Colonic mucosa (tissue), 4 donors: Measurements from ENCODE around the gene LST1. TPM values are rescaled to one million over a fixed set of nuclear protein-coding genes. Genes with fewer than 3 reads are reported as not detected.

Experiments
- DNase-seq: peaks from one replicate; pipeline ENCODE4 v3.0.0-alpha.2; 2020
- H3K27ac ChIP-seq: fragments of 200-600 bp; one replicate; pipeline ENCODE4 v1.8.0; 2021
- H3K27me3 ChIP-seq: fragments of 200-600 bp; one replicate; pipeline ENCODE4 v1.8.0; 2021
- H3K36me3 ChIP-seq: fragments of 200-600 bp; one replicate; pipeline ENCODE4 v1.8.0; 2021
- H3K4me1 ChIP-seq: fragments of 200-600 bp; one replicate; pipeline ENCODE4 v1.8.0; 2021; ENCODE audit warnings: mild to moderate bottlenecking
- H3K4me3 ChIP-seq: fragments of 200-600 bp; one replicate; pipeline ENCODE4 v1.8.0; 2021
- H3K9ac ChIP-seq, 2 donors: one replicate each; pipeline ENCODE4 v1.7.0; 2013; ENCODE audit warnings: control low read depth in 2 of 2, low read depth in 2 of 2, low read length in 2 of 2
- H3K9me3 ChIP-seq: fragments of 200-600 bp; one replicate; pipeline ENCODE4 v1.8.0; 2021
- CTCF ChIP-seq: fragments of 200-600 bp; IDR thresholded peaks from one replicate; pipeline ENCODE4 v1.8.0; 2022; ENCODE audit warnings: antibody characterized with exemption, mild to moderate bottlenecking
- intact Hi-C: fragments of 100-400 bp; cut with DNase I; formaldehyde crosslinking; loops from one replicate; pipeline ENCODE4 v1.14.1; 2022
- total RNA-seq, 2 donors: library from RNA; stranded (reverse); fragmentation: NEBNext Ultra II Directional in 1 of 2; extraction: Animal tissue kit (Norgen Biotek cat#: 25700) in 1 of 2; gene quantifications; one replicate each; pipeline ENCODE4 v1.2.1, GENCODE V29; 2021
- donor health status: healthy.
- donor health status: DM: no; HTN: no; CAD: no.
- donor health status: DM: no; HTN: no; CAD: no.

The LST1 gene
- total RNA-seq, 2 donors from 2014 or later, result 4.8 to 9.2 TPM

GRCh38 chr6:31619805-31620585 is 33.9 kb downstream of the LST1 start:
- no peak for TF ChIP-seq CTCF
- Histone ChIP-seq H3K4me3 (peak overlapping the region; percentile 68), H3K27ac (peak overlapping the region; percentile 93), H3K4me1 (peaks cover 4% of the 10 kb centered on the region), H3K9ac (peak overlapping the region; percentile 58 to 64), H3K9me3 (no peaks in the 10 kb centered on the region), H3K27me3 (no peaks in the 10 kb centered on the region), H3K36me3 (no peaks in the 10 kb centered on the region)
- intact Hi-C loops, result loop anchor here (5.0 kb wide), 1 partner anchor 37 kb away; the partner anchor contains the start of gene APOM
- DNase-seq, result peak; percentile 97

GRCh38 chr6:31620586-31621319 is 34.7 kb downstream of the LST1 start, which contains the start of gene PRRC2A:
Gene PRRC2A, plus strand, starts transcription at chr6:31620715. Its CDS starts 2,075 bp downstream, at chr6:31622790.
- peaks cover 4% of the 10 kb centered on the region for H3K4me1 ChIP-seq
- H3K9me3 ChIP-seq, result no peaks in the 10 kb centered on the region
- H3K9ac ChIP-seq, result peak within 1 kb of the TSS; percentile 90 to 98
- peak; percentile 97 for DNase-seq
- no peaks in the 10 kb centered on the region for H3K27me3 ChIP-seq
- H3K4me3 ChIP-seq, result peak within 1 kb of the TSS; percentile 68
- H3K36me3 ChIP-seq, result peaks cover 2% of the 10 kb centered on the region
- peak within 1 kb of the TSS; percentile 93 for H3K27ac ChIP-seq
- no peak for TF ChIP-seq CTCF
- intact Hi-C loops, result loop anchor here (5.0 kb wide), 1 partner anchor 37 kb away; the partner anchor contains the start of gene APOM

- peak overlapping the region; percentile 68 for H3K4me3 ChIP-seq
- H3K36me3 ChIP-seq, result peaks cover 9% of the 10 kb centered on the region
- peaks cover 4% of the 10 kb centered on the region for H3K4me1 ChIP-seq
- DNase-seq, result no peak
- H3K9me3 ChIP-seq, result no peaks in the 10 kb centered on the region
- H3K27ac ChIP-seq, result peak overlapping the region; percentile 93
- H3K9ac ChIP-seq, result peak overlapping the region; percentile 90 to 98
- no peak for TF ChIP-seq CTCF
- H3K27me3 ChIP-seq, result no peaks in the 10 kb centered on the region
- intact Hi-C loops, result loop anchor here (5.0 kb wide), 1 partner anchor 36 kb away; the partner anchor contains the start of gene APOM
Observed at GRCh38 chr6:31621320-31621939, 35.4 kb downstream of the LST1 start.

GRCh38 chr6:31621991-31622390 is 35.9 kb downstream of the LST1 start:
- peak overlapping the region; percentile 93 for H3K27ac ChIP-seq
- H3K9me3 ChIP-seq, result no peaks in the 10 kb centered on the region
- H3K36me3 ChIP-seq, result peaks cover 14% of the 10 kb centered on the region
- H3K4me3 ChIP-seq, result peak overlapping the region; percentile 68
- peaks cover 4% of the 10 kb centered on the region for H3K4me1 ChIP-seq
- H3K27me3 ChIP-seq, result no peaks in the 10 kb centered on the region
- peak overlapping the region in 1 of 2 donors; percentile 90 for H3K9ac ChIP-seq
- DNase-seq, result peak; percentile 55
- intact Hi-C loops, result loop anchor here (5.0 kb wide), 1 partner anchor 35 kb away; the partner anchor contains the start of gene APOM
- no peak for TF ChIP-seq CTCF

GRCh38 chr6:31622684-31623091 is 36.6 kb downstream of the LST1 start:
- H3K9ac ChIP-seq, result peak overlapping the region in 1 of 2 donors; percentile 90
- no peaks in the 10 kb centered on the region for H3K9me3 ChIP-seq
- peaks cover 4% of the 10 kb centered on the region for H3K4me1 ChIP-seq
- no peak overlapping the region for H3K4me3 ChIP-seq
- intact Hi-C loops, result loop anchor here (5.0 kb wide), 1 partner anchor 35 kb away; the partner anchor contains the start of gene APOM
- DNase-seq, result no peak
- peaks cover 21% of the 10 kb centered on the region for H3K36me3 ChIP-seq
- no peak overlapping the region for H3K27ac ChIP-seq
- TF ChIP-seq CTCF, result no peak
- no peaks in the 10 kb centered on the region for H3K27me3 ChIP-seq
